GM19035 (cell line): ENCODE measurements around the gene SPOCK3.
"Not testable (repeated sequence)": the region's sequence is repeated elsewhere in the genome, so short reads cannot be mapped to it uniquely, and the experiment has no call there.

Source experiments
- ATAC-seq: cut with Tn5 transposase; IDR thresholded peaks from one replicate; pipeline ENCODE4 v1.9.1; 2021; ENCODE audit not compliant: unreplicated experiment

Gene SPOCK3

GRCh38 chr4:166968219-166968618 lies 266.1 kb downstream of the SPOCK3 start:
- ATAC-seq, result not testable (repeated sequence)

DNA sequence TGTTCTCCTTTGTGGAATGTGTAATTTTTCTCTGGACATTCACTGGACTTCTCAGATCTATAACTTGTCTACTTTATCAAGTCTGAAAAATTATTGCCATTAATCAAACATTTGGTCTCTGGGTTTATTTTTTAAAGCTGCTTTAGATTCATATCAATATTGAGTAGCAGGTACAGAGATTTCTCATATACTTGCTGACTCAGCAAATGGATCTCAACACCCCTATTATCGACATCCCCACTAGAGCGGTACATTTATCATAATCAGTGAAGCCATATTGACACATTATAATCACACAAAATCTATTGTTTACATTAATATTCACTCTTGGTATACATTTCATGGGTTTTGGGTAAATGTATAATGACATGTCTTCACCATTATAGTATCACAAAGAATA lies 268.7 kb downstream of the SPOCK3 start:
- ATAC-seq, result no peak

- no peak for ATAC-seq
Observed at GRCh38 chr4:166957451-166957850, 276.8 kb downstream of the SPOCK3 start.

GRCh38 chr4:166956484-166956883 lies 277.8 kb downstream of the SPOCK3 start:
- ATAC-seq, result no peak

- ATAC-seq, result peak; percentile 61
Observed at GRCh38 chr4:166941629-166942028, 292.7 kb downstream of the SPOCK3 start.

DNA sequence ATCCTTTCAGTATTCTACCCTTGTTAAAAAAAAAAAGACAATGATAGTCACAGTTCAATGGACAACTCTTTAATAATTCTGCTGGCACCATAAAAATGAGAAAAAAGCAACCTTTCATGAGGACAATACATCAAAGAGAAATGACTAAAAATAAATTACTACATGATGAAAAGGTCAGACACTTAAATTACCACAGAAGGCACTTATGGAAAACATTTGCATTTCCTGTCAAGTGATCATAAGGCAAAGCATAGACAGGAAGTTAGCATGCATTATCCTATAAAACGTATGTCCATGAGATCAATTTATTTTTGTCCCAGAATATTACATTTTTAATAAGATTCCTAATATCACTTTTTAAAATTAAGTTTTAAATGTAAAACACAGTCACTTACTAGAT lies 303.8 kb downstream of the SPOCK3 start:
- no peak for ATAC-seq

DNA sequence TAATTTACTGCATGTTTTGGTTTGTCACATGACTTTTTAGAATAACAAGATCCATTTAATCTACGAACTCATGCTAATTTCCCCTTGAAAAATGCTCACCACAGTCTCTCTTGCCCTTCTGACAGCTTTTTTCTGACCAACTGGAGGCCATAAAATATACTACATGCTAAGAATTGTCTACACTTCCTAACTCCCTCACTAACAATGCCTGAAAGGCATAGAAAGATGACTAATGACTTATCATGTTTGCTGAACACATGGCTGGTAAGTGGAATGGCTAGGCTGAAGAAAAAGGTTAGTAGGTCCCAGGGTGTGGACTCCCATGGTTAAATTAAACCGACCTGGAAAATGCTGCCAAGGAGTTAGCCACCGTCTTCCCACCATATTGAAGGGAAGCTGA lies 309.9 kb downstream of the SPOCK3 start:
- ATAC-seq, result no peak

DNA sequence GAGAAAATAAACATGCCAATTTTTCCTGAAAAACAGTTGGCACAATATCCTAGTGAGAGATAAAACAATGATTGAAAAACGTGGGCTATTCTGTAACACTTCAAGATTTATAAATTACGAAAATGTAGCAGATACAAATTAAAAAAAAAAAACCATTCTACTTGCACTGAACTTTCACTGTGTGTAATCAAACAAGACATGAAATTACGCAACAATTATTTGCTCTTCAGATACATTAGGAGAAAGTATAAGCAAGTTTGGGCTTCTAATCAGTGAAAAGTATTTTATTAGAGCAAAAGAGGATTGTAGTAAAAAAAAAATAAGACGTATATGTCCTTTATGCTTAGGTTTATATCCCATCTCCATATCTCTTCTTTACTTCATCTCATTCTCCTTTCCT lies 320.4 kb downstream of the SPOCK3 start:
- no peak for ATAC-seq

- no peak for ATAC-seq
Observed at GRCh38 chr4:166903408-166903807, 330.9 kb downstream of the SPOCK3 start.

DNA sequence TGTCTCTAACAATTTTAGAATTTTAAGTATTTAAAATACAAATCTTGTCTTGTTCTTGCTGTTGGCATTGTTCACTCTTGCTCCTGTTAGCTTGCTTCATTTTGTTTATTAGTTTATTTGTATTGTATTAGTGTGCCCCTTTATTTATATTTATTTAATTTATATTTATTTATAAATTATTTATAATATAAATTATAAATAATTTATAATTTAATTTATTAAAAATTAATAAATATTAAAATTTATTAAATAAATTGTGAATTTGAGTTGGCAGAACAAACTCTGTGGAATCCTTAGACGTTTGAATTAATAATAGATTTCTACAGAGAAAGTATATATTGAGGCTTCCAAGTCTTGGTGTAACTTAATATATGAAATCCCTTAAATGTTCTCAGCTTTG lies 331.4 kb downstream of the SPOCK3 start:
- no peak for ATAC-seq

DNA sequence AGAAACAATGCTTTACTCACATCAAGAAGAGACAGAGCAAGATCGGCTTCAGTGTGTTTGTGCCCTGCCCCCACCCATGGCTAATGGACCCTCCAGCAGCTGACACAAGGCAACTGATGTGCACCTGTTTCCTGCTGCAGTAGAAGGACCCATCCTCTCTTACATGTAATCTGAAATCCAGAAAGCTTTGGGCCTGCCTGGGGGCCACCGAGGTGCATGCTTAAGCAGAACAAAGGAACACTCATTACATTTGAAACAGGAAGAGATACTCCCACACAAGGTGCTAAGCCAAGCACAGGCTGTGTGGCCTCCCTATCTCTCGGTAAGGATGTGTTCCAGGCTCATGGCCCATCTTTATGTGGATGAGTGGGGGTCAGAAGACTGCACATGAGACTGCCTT lies 338.0 kb downstream of the SPOCK3 start:
- ATAC-seq, result peak; percentile 60

GRCh38 chr4:166895771-166896170 lies 338.5 kb downstream of the SPOCK3 start:
- ATAC-seq, result no peak

DNA sequence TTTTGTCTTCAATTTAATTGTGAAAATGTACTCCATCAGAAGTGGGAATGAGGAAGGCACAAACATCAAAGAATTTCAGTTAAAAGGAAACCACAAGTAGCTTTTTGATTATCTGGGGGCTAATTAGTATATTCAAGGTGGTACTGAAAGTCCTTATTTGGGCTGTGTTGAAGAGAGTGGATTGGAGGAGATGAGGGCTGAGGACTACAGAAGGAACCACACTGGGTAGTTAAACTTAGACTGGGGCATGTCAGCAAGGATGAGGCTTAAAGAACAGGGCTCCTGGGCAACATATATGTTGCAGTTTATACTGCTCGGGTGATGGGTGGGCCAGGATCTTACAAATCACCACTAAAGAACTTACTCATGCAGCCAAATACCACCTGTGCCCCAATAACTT lies 346.8 kb downstream of the SPOCK3 start:
- no peak for ATAC-seq

DNA sequence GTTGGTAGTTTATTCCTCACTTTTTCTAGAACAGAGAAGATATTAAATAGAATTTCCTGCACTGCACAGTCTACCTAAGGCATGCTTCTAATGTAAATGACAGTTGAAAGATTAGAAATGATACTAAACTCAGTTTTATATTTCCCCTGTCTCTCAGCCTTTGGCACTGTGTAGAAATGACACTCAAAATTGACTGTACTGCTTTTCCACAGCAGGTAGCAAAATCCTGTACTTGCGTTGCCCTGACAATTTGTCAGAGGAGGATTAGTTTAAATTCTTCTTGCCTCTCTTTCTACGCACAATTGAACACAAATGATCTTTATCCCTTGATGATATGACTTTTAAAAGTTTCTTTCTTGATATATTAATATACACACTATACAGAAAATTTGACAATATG lies 347.6 kb downstream of the SPOCK3 start:
- no peak for ATAC-seq

GRCh38 chr4:166882221-166882620 lies 352.1 kb downstream of the SPOCK3 start:
- ATAC-seq, result no peak

- ATAC-seq, result no peak
Observed at GRCh38 chr4:166875821-166876220, 358.5 kb downstream of the SPOCK3 start.

- ATAC-seq, result no peak
Observed at GRCh38 chr4:166862032-166862431, 372.3 kb downstream of the SPOCK3 start.

GRCh38 chr4:166850398-166850797 lies 383.9 kb downstream of the SPOCK3 start:
- ATAC-seq, result not testable (repeated sequence)

- ATAC-seq, result peak; percentile 44
Observed at GRCh38 chr4:166846939-166847338, 387.4 kb downstream of the SPOCK3 start.

GRCh38 chr4:166842795-166843261 lies 391.5 kb downstream of the SPOCK3 start:
- no peak for ATAC-seq

- ATAC-seq, result peak; percentile 80
Observed at GRCh38 chr4:166839615-166840251, 394.6 kb downstream of the SPOCK3 start.

DNA sequence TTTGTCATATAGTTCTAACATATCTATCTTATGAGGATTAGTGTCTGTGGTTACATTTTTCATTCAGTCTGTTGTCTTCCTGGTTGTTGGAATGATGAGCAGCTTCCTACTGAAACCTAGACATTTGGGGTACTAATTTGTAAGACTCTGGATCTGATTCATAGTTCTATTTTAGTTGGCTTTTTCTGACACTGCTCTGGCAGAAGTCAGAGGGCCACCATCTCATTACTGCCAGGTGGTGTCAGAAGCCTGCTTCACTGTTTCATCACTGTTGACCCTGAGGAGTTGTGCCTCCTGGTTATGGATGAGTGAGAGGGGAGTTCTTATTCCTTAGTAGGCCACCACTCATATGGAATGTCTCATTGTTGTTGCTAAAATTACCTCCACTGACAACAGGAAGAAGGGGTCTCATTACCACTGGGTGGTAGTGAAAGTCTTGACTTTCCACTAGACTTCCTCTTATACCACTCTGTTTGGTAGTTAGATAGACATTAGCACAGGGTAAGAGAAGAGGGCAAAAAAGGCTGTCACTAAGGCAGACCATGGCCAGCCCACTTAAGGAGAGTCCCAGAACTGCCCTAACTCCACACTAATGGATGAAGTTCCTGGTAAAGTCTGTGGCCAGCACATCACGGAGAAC lies 395.2 kb downstream of the SPOCK3 start:
- ATAC-seq, result peak; percentile 65

DNA sequence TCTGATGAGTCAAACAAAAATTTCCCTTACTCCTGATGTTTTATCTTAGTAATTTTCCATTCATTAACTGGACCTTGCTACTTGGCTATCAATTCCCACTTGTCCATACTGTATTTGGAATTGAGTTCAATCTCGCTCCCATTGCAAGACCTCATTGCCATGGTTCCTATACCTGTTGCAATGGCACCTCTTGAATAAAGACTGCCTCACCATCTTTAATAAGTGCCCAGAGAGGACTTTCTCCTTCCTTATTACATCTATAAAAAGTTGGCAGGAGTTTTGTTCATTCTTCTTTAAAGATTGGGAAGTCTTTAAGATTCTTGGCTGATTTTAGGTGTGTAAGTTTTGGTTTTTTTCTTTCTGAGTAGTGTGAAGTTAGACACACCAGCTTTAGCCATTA lies 397.4 kb downstream of the SPOCK3 start:
- ATAC-seq, result no peak
